Stimulated activated CD8-positive, alpha-beta memory T cell treated with anti-CD3 and anti-CD28 coated beads, Interleukin-7, amount 100 ng/mL, for 48 hours (primary cell): Measurements from ENCODE around the gene PSG11.
"Not testable (repeated sequence)": the region's sequence is repeated elsewhere in the genome, so short reads cannot be mapped to it uniquely, and the experiment has no call there.

Source experiments
- DNase-seq, 2 donors: peaks; one replicate each; pipeline ENCODE4 v3.0.0-alpha.2; 2020; ENCODE audit warnings: low read depth in 1 of 2; ENCODE audit errors: extremely low read depth in 1 of 2

Gene PSG11

GRCh38 chr19:42989851-42990250 is 36.4 kb downstream of the PSG11 start:
- no peak for DNase-seq

GRCh38 chr19:42989186-42989585 is 37.1 kb downstream of the PSG11 start:
- not testable (repeated sequence) for DNase-seq

DNA sequence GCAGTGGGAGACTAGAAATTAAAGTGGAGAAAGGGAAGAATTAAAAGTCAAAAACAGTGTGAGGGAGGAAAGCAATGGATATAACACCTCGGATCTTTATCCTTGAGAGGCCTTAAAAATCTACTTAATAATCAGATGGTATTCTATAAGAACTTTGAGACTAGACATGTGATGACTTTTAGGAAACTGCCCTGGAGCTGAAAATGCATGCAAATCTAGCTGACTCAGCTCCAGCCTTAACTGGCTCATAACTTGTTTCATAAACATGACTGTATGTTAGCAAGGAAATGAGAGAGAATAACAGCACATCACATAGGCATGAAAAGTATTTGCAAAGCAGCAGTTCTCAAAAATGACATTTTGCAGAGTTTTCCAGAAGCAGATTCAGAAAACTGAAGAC is 38.1 kb downstream of the PSG11 start:
- DNase-seq: not testable (repeated sequence)

DNA sequence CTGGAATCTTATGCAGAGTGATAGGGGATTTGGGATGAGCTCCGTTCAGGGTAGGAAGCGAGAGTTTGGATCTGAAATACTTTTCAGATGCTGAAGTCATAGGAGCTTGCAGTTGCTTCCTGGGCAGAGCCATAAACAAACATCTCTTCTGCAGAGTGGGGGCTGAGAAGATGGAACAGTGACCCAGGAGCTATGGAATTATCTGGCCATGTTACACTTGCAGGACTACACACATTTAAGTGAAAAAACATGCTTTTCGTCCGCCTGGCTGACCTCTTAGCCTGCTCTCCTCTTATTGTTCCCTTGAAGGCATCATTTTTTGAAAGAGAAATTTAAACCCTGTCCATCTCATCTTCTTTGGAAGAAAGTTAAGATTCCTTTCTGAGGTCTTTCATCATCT is 40.7 kb downstream of the PSG11 start:
- no peak for DNase-seq

GRCh38 chr19:42982111-42982510 is 44.2 kb downstream of the PSG11 start:
- not testable (repeated sequence) for DNase-seq

GRCh38 chr19:42971451-42971850 is 54.8 kb downstream of the PSG11 start:
- not testable (repeated sequence) for DNase-seq

DNA sequence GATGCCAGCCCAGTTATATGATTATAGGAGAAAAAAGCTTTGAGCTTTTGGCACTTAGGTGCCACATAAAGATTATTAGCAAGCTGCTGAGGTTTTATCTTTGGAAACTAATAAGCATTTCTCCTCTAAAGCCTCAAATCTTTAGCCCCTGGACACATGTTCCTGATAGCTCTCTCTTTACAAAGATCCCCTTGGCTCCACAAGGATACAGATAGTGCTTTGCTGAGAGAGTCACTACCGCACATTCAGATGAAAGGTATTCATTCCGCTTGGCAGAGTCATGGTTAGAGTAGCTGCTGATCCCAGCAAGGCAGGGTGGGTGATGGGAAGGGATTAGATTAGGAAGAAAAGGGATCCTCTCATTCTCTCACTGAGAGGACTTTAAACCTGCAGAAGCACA is 61.1 kb downstream of the PSG11 start:
- DNase-seq: no peak

DNA sequence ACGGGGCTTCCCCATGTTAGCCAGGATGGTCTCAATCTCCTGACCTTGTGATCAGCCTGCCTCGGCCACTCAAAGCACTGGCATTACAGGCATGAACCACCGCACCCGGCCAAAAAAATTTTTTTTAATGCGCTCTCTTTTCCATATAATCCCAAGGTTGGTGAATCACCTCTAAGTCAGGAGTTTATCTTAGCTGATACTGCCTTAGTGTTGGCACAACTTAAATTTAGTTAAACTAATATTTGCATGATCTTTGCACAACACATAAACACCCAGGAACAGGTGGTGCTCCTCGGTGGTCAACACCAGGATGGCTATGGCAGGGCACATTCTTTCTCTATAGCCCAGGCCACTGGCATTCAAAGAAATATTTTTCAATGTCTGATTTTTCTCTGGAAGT is 65.2 kb downstream of the PSG11 start:
- DNase-seq: no peak
